GM19463 (cell line): Measurements from ENCODE around the gene GGNBP2.
"Not testable (repeated sequence)": the region's sequence is repeated elsewhere in the genome, so short reads cannot be mapped to it uniquely, and the experiment has no call there.

Experiments
- ATAC-seq: cut with Tn5 transposase; IDR thresholded peaks from one replicate; pipeline ENCODE4 v1.9.1; 2021; ENCODE audit warnings: mild to moderate bottlenecking, moderate library complexity; ENCODE audit not compliant: unreplicated experiment

GGNBP2 gene, protein sequence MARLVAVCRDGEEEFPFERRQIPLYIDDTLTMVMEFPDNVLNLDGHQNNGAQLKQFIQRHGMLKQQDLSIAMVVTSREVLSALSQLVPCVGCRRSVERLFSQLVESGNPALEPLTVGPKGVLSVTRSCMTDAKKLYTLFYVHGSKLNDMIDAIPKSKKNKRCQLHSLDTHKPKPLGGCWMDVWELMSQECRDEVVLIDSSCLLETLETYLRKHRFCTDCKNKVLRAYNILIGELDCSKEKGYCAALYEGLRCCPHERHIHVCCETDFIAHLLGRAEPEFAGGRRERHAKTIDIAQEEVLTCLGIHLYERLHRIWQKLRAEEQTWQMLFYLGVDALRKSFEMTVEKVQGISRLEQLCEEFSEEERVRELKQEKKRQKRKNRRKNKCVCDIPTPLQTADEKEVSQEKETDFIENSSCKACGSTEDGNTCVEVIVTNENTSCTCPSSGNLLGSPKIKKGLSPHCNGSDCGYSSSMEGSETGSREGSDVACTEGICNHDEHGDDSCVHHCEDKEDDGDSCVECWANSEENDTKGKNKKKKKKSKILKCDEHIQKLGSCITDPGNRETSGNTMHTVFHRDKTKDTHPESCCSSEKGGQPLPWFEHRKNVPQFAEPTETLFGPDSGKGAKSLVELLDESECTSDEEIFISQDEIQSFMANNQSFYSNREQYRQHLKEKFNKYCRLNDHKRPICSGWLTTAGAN

DNA sequence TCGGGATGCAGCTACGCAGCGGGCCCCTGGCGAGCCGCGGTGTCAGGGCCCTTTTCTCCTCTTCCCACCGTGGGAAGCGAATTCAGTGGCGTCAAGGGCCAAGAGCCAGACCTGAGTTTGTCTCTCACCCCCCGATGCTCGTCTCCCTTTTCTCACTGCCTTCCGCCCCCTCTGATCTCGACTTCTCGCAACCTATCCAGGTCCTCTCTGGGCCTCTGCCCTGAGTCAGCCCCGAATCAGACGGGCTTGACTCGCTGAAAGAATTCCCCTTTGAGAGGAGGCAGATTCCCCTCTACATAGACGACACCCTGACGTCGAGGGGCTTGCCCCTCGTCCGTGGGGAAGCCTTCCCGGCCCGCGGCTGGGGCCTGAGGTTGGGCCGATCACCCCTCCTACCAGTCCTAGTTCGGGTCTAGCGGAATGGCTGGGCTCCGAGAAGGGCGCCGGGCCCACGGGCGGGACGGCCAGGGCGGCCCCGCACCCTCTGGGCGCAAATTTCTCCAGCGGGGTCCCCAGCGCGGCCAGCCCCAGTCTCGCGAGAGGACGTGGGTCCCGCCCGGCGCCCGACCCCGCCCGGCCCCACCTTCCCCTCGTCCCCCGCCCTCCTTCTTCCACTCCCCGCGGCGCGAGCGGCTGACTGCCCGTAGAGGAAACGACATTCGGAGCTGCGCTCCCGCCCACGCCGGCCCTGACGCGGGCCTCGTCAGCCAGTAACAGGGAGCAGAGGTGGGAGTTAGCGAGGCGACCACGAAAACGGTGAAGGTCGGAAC, at the start of gene GGNBP2:
GGNBP2 (plus strand) TSS at position 613 of the 770 bp plus-strand sequence. CDS start 806 bp downstream, outside the sequence.
- ATAC-seq, result peak; percentile 56

DNA sequence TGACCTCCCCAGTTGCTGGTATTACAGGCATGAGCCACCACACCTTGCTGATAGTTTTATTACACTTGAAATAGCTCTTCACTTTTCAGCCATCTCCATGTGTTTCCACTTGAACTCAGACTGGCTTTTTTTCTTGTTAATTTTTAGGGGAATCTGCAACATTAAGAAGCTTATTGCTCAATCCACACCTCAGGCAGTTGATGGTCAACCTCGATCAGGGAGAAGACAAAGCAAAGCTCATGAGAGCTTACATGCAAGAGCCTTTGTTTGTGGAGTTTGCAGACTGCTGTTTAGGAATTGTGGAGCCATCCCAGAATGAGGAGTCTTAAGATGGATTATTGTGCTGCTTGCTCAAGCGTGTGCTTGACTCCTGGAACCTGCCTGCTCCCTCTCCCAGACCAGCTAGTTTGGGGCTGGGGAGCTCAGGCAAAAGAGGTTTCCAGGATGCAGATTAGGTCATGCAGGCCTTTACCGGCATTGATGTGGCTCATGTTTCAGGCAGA, 49.6 kb upstream of the GGNBP2 start:
- ATAC-seq, result no peak

DNA sequence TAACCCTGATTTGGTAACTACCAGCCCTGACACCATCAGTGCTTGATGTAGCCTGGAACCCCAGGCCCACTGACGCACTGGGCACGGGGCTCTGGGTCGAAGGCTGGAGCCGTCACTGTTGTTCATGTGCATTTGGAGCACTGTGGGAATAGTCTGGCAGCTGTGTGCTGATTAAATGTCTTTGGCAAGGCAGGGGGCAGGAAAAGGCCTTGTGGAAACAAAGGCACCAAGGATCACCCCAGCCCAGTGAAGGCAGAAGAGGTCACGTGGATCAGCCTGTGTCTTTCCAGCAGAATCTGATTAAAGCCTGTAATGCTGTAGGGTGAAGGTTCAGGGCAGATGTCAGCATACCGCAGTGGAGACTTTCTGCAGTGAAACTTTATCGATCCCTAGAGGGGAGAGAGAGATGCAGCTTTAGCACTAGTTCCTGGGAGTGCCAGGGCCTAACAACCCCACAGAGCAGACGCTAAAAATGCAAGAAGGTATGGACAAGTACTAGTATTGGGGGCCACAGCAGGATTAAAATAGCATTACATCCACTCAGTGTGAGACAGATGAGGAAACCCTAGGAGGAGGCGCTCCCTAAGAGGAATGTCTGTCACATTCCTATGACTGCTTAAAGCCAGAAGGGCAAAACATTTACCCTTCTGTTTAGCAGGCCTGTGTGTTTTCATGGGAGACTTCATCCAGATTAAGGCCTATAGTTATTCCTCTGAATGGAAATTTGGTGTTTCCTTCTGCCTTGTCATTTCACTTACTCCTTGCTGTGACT, 48.5 kb upstream of the GGNBP2 start:
- ATAC-seq, result no peak

DNA sequence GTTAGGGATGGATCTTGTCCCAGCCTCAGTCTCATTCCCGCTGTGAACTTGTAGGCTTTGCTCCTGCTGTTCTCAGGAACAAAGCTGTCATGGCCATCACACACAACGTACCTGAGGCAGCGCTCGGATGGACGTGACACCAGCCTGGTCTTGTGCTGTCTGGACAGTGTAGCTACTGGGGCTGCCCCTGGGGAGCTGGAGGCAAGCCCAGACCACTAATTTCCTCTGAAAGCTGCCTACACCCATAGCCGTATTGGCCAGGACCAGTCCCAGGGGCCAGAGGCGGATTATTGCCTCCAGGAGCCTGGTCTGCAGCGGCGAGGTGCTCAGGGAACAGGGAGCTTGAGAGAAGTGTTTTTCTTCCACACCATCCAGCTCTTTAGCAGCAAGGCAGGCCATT, 46.6 kb upstream of the GGNBP2 start:
- ATAC-seq, result no peak

DNA sequence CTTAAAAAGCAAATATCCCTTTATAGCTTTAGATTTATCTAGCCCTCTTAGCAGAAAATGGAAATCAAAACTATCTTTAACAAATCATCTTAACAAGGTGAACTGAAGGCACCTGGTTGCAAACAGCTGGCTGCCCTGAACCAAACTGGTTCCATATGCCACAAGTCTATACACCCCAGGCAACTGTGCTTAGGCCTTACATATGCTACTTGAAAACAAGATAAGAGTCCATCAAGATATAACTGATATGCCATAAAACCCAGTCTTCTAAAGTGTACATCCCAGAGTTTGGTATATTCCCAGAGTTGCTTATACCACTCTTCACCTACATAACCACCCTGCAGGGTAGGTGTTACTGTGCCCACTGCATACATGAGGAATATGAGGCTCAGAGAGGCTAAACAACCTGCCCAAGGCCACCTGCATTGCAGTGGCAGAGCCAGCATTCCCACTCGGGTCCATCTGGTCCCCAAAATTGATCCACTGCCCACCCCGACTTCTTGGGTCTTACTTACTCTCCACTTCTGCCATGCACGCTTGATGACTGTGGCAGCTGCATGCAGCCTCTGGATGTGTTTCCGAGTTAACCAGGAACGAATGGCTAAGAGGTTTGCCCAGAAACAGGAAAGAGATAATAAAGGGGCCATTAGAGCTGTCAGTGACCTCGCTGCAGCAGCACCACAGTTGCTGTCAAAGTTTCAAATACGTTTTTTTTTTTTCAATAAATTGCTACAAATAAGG, 46.0 kb upstream of the GGNBP2 start:
- no peak for ATAC-seq

DNA sequence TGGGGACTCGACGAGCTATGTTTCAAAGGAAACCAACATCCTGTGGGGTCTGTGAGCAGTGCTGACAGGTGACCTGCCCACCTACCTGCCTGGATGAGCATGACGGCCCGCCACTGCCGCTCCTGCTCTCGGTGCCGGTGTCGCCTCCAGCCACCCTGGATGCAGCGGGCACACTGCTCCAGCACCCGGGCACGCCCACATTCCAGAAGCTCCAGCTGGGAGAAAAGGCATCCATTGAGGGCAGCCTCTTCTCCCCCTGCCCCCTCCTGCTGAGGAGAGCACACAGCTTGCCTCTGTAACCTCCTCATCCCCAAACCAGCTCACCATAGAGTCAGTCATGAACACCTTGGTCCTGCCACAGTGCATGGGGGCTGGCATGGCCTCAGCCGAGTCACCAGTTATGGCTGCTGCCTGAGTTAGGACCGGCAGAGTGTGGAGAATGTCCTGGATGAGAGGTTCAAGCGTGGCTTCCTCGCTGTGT, 43.9 kb upstream of the GGNBP2 start:
- ATAC-seq, result no peak

DNA sequence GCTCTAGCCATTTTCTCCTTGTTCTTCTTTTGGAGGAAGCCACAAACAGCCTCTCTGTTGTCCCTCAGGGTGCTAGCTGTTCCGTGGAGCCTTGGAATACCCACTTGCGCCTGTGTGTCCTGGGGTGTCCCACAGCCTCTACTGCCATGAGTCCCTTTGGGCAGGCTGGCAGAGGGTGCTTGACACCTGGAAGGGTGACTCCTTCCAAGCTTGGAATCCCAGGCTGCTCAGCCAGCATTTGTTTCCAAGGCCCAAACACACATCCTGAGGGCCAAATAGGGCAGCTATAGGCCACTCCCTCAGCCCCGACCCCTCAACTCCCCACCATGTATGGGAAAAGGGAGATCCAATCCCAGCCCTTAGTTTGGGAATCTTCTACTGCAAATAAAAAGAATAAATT, 43.4 kb upstream of the GGNBP2 start:
- no peak for ATAC-seq

DNA sequence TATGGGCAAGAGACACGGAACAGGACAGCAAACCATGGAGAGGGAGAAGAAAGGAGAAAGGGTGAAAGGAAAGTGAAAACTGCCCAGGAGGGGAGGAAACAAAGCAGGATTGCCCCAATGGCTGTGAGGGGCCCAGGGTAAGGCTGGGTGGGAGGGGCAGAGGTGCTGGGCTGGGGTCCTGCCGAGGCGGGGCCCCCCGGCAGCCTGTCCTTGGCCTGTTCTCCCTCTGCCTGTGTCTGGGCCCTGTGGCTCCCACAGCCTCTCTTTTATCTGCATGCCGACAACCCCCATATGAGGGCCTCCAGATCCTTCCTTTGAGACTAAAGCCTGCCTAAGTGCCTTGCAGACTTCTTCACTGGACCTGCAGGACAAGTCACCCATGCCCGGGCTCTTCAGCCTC, 42.8 kb upstream of the GGNBP2 start:
- no peak for ATAC-seq

DNA sequence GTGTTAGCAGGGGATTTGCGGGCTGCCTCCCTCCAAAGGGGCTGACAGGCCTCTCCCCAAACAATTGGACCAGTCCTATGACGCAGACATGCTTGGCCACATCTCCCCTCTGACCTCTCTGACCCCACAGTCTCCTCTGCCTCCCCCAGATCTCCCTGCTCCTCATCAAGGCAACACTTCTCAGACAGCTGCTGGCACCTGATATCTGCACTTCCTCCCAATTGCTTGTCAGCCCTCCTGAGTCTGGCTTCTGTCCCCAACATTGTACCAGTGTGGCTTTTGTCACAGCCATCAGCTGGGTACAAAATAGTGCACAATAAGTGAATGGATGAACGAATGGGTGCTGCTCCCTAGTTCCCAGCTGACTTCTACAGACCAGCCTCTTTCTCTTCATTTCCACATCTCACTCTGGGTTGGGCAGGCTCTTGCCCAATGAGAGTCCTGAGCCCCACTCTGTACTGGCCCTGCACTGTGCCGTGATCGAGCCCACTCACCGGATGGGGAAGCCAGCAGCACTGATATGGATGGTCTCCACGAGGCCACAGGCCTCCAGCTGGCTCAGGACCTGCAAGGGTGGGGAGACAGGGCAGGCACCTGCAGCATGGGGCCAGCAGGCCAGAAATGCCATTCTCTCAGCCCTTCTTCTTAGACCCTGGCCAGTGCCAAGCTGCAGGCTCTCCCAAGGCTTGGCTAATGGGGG, 41.1 kb upstream of the GGNBP2 start:
- ATAC-seq, result no peak

DNA sequence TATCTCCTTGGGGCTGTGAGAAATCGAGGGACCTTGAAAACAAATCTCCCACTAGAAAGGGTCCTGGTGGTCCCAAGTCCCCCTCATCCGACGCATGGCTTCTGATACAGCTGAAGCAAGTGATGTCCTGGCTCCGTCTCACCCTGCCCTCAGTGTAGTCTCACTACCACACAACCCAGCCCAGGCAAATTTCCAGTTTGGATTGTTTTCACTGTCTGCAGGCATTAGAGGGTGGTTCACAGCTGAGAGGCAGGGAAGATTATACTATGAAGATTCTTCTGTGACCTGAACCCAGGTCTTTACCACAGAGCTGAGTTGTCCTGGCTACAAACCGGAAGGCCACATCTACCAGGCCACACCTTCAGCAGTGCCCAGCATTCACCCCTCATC, 40.6 kb upstream of the GGNBP2 start:
- ATAC-seq, result no peak

DNA sequence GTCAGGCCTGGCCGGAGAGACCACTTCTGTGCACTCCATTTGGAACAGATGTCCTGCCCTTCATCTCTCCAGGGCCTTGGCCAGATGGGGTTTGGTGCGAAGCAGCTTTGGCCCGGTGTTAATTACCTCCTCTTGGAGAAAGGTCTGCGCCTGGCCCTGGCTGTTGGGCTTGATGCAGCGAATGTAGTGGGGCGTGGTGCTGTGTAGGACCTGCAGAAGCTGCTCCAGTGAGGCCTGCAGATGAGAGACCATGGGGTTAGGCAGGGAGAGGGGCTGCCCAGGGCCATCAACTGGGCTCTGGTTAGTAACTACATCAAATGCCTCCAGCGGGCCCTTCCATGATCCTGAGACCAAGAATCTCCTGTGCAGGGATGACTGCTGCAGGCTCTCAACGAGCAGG, 39.5 kb upstream of the GGNBP2 start:
- no peak for ATAC-seq

DNA sequence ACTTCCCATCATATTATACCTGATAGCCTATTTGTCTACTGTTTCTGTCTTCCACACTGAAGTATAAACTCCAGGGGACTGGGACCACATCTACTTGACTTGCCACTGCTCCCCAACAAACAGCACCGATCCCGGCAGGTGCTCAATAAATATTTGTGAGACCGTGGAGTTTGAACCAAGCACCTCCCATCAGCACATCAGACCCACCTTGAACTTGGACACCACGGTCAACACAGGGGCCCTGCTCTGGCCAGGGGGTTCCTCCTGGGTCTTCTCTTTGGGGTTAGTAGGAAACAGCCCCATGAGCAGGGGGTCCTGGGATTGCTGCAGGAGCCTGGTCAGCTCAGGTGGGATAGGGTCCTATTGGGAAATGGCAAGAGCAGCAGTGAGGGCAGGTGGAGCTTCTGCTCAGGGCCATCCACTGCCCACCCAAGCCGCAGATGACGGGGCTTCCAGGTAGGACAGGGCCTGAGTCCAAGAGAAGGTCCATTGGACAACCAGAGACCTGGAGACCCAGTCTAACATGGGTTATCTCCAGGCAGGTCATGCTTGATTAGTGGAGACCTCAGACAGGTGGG, 38.4 kb upstream of the GGNBP2 start:
- ATAC-seq, result no peak

DNA sequence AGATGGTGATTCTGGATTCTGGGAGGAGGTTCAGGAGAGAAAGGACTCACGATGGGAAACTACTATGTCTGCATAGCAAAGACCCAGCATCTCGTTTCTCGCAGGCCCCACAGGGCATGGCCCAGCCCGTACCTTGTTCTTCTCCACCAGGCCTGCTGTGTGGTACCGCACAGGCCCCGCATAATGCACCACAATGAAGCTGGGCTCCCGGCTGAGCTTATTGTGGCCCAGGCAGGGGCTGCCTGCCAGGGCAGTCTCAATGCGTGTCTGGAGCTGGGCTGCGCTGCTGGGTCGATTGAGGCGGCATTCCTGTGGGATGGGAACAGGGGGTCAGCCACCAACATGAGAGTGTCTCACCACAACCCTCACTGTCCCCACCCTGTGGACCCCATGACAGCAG, 37.9 kb upstream of the GGNBP2 start:
- ATAC-seq, result no peak

DNA sequence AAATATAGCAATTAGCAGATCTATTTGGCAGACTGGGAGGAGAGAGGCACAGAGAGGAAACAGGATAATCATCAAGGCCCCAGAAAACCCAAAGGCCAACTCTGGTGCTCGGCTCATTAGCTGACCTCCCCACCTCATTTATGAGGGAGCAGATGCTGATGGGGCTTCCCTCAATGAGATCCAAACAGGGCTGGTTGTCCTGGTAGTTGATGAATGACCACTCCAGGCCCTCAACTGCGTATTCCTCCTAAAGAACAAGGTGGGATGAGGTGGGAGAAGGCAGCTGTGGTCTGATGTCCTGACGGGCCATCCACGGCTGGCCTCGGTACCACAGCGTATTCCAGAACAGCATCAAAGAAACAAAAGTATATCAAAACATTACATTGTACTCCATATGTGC, 37.5 kb upstream of the GGNBP2 start:
- no peak for ATAC-seq

DNA sequence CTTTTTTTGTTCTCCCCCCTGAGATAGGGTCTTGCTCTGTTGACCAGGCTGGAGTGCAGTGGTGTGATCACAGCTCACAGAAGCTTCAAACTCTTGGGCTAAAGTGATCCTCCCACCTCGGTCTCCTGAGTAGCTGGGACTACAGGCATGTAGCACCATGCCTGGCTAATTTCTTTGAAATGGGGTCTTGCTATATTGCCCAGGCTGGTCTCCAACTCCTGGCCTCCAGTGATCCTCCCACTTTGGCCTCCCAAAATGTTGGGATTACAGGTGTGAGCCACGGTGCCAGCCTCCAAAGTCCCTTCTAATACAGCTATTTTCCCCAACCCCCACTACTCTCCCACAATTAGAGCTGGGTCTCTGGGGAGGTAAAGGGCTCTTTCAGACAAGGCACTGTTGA, 36.3 kb upstream of the GGNBP2 start:
- not testable (repeated sequence) for ATAC-seq

DNA sequence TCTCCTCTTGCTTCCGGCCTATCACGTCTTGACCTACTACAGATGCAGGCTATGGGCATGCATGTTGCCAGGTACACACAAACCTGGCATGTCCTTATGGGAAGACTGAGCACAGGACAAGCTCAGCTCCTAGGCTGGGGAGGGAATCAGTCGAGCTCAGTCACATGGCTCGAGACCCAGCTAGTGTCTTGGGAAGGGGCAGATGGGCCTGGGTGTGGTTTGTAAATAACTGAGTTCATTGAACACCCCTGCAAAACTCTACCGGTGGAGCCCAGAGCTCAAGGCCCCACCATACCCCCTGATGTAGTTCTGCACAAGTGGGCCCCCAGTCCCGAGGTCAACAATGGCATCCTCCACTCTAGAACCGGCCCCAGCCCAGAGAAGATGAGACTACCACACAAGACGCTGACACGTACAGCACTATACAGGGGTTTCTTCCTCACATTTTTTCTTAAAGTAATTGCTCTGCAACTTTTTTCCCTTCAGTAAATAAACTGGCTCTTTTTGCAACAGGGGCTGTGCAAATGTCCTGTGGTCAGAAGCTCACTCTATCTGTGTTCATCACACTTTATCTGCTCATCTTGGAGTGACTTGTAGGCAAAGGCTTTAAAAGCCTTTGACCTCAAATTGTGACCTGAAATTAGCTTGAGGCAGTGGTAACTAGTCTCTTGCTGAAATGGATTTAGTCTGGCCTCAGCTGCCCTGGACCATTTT, 35.3 kb upstream of the GGNBP2 start:
- no peak for ATAC-seq

DNA sequence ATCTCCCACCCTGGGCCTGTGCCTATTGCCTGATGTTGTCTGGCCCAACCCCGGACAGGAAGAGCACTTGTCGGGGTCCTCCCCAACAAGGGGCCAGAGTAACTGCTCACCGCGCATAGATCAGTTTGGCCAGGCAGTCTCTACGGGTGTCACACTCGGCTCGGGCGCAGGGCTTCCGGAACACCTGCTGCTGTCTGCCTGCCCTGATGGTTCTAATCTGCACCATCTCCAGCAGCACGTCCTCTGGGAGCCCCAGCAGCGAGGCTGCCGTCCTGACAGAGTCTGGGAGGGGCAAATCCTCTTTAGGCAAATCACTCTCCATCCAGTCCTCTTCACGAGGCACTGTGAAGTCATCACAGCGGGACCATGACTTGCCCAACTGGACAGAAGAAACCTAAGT, 34.1 kb upstream of the GGNBP2 start:
- no peak for ATAC-seq

DNA sequence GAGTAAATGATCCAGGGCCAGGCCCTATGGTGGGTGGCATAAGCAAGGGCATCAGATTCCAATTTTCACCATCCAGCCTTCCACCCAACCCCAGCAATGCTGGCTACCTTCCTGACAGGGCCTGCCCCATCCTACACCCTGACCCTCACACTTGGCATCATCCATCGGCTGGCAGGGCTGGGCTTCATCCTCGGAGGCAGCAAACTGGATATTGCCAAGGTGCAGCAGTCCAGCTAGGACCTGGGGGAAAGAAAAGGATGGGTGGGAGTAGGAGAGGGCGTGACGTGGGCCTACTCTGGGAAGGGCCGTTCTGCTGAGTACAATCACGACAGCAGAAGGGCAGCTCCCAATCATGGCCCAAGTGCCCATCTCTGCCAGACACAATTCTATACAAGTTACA, 33.5 kb upstream of the GGNBP2 start:
- ATAC-seq, result no peak
